ENCODE measurements around the gene METTL23.

GRCh38 chr17:76755285-76755684, 28.6 kb downstream of the METTL23 start:
- no peak for TF ChIP-seq CTCF (IDR thresholded peaks at IDR 0.05)
- no peak for TF ChIP-seq POLR2A (IDR thresholded peaks at IDR 0.05)

All from adrenal gland (tissue), 5 donors.